Neuronal stem cell (in vitro differentiated cells): Measurements from ENCODE around the gene C1QTNF6.
A peak's percentile ranks its signal among the peaks of the same experiment; 100 is the strongest.

Experiments
- DNase-seq: peaks from one replicate; pipeline ENCODE4 v3.0.0-alpha.2; 2013; ENCODE audit warnings: low spot score
- H2AFZ ChIP-seq: one replicate; pipeline ENCODE4 v1.6.1; 2013; ENCODE audit warnings: mild to moderate bottlenecking, low read length, inconsistent platforms
- H2AK5ac ChIP-seq: 2 replicates; pipeline ENCODE4 v1.6.1; 2013; ENCODE audit warnings: low read depth, mild to moderate bottlenecking, inconsistent platforms, low read length, moderate library complexity, mixed read lengths
- H2BK120ac ChIP-seq: 2 replicates; pipeline ENCODE4 v1.6.1; 2013; ENCODE audit warnings: low read depth, mild to moderate bottlenecking, inconsistent platforms, low read length, moderate library complexity, mixed read lengths
- H2BK12ac ChIP-seq: one replicate; pipeline ENCODE4 v1.6.1; 2013; ENCODE audit warnings: low read length, inconsistent platforms
- H2BK15ac ChIP-seq: 2 replicates; pipeline ENCODE4 v1.6.1; 2013; ENCODE audit warnings: mild to moderate bottlenecking, low read length, inconsistent platforms, mixed read lengths
- H2BK5ac ChIP-seq: one replicate; pipeline ENCODE4 v1.6.1; 2013; ENCODE audit warnings: inconsistent platforms, mild to moderate bottlenecking, low read length, moderate library complexity
- H3K14ac ChIP-seq: one replicate; pipeline ENCODE4 v1.6.1; 2013; ENCODE audit warnings: low read length, inconsistent platforms
- H3K18ac ChIP-seq: 2 replicates; pipeline ENCODE4 v1.6.1; 2013; ENCODE audit warnings: low read length, inconsistent platforms
- H3K23ac ChIP-seq: 2 replicates; pipeline ENCODE4 v1.6.1; 2013; ENCODE audit warnings: low read depth, mild to moderate bottlenecking, mixed read lengths, low read length, inconsistent platforms; ENCODE audit not compliant: poor library complexity
- H3K27ac ChIP-seq: replicated peaks from 3 replicates; pipeline ENCODE4 v1.5.1; 2013; ENCODE audit warnings: low read length, inconsistent platforms
- H3K27me3 ChIP-seq, 3 experiments: 2 replicates each; pipeline ENCODE4 v1.6.1; 2013; ENCODE audit warnings: low read length in 3 of 3, mild to moderate bottlenecking in 2 of 3, inconsistent platforms in 1 of 3, low read depth in 1 of 3, mixed read lengths in 1 of 3, moderate library complexity in 1 of 3; ENCODE audit not compliant: control insufficient read depth in 3 of 3, insufficient read depth in 3 of 3
- H3K36me3 ChIP-seq, 2 donors: replicated peaks in 1 of 2; 2 replicates each; pipeline ENCODE4 v1.6.1; 2013; ENCODE audit warnings: low read length in 2 of 2; ENCODE audit not compliant: control insufficient read depth in 2 of 2, insufficient read depth in 2 of 2
- H3K4ac ChIP-seq: 2 replicates; pipeline ENCODE4 v1.6.1; 2013; ENCODE audit warnings: inconsistent platforms, mild to moderate bottlenecking, low read length, moderate library complexity
- H3K4me1 ChIP-seq, 2 donors: 1 replicate in 1 of 2; 2 replicates in 1 of 2; pipeline ENCODE4 v1.6.1; 2013; ENCODE audit warnings: low read length in 2 of 2, low read depth in 1 of 2; ENCODE audit not compliant: control insufficient read depth in 2 of 2, insufficient read depth in 1 of 2
- H3K4me2 ChIP-seq: one replicate; pipeline ENCODE4 v1.6.1; 2013; ENCODE audit warnings: mild to moderate bottlenecking, low read length, inconsistent platforms; ENCODE audit not compliant: insufficient read depth, poor library complexity, severe bottlenecking
- H3K4me3 ChIP-seq, 2 donors: 2 replicates each; pipeline ENCODE4 v1.5.1; 2013; ENCODE audit warnings: low read length in 2 of 2, mild to moderate bottlenecking in 2 of 2, inconsistent platforms in 1 of 2, moderate library complexity in 1 of 2
- H3K79me1 ChIP-seq: one replicate; pipeline ENCODE4 v1.6.1; 2013; ENCODE audit warnings: low read depth, mild to moderate bottlenecking, inconsistent platforms, low read length, moderate library complexity
- H3K9ac ChIP-seq: one replicate; pipeline ENCODE4 v1.6.1; 2013; ENCODE audit warnings: mild to moderate bottlenecking, low read depth, low read length, inconsistent platforms; ENCODE audit not compliant: poor library complexity
- H3K9me3 ChIP-seq, 2 donors: replicated peaks in 1 of 2; 2 replicates each; pipeline versions ENCODE3 to v1.6.1; 2013; ENCODE audit warnings: low read length in 2 of 2, mild to moderate bottlenecking in 2 of 2, inconsistent platforms in 1 of 2, low read depth in 1 of 2, mixed read lengths in 1 of 2, moderate library complexity in 1 of 2; ENCODE audit not compliant: control insufficient read depth in 2 of 2, insufficient read depth in 1 of 2
- H4K8ac ChIP-seq: one replicate; pipeline ENCODE4 v1.6.1; 2013; ENCODE audit warnings: low read depth, mild to moderate bottlenecking, inconsistent platforms, low read length, moderate library complexity
- H4K91ac ChIP-seq: one replicate; pipeline ENCODE4 v1.6.1; 2013; ENCODE audit warnings: low read length, low read depth, mild to moderate bottlenecking, inconsistent platforms; ENCODE audit not compliant: poor library complexity
- WGBS, 2 donors: extraction: QIAGEN DNeasy Blood & Tissue Kit; methylation state at CpG; one replicate each; pipeline ENCODE4 v1.1.7; 2013; ENCODE audit warnings: missing lambda C conversion rate in 2 of 2, mixed read lengths in 1 of 2; ENCODE audit not compliant: insufficient read length in 2 of 2, insufficient replicate concordance in 1 of 2; ENCODE audit errors: extremely low coverage in 2 of 2; 5-methylcytosine and 5-hydroxymethylcytosine counted together

Gene C1QTNF6

DNA sequence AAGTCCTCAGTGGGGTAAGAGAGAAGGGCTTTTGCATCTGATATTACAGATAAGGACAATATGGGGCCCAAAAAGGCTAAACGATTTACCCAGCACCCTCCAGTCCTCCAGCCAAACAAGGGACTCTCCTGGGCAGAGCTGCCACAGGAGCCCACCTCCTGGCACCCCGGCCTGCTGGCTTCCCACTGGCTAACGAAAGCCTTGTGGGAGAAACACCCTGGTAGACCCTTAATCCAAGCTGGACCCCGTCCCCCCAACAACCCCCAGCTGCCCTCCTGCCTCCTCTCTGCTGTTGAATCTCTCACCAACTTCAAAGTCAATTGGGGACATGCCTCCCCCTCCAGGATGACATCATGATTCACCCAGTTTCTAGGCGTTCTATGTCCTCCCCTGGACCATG is 10.8 kb downstream of the C1QTNF6 start:
- H4K8ac ChIP-seq, result no peak overlapping the region
- DNase-seq, result no peak
- no peak overlapping the region for H2AK5ac ChIP-seq
- no peak overlapping the region for H2BK15ac ChIP-seq
- no peak overlapping the region for H2BK12ac ChIP-seq
- no peak overlapping the region for H3K14ac ChIP-seq
- no peak overlapping the region for H3K4me2 ChIP-seq
- H3K4me1 ChIP-seq, result peaks cover 12 to 13% of the 10 kb centered on the region in 2 donors
- H2AFZ ChIP-seq, result no peak overlapping the region
- H3K18ac ChIP-seq, result no peak overlapping the region
- H3K79me1 ChIP-seq, result no peaks in the 10 kb centered on the region
- H2BK5ac ChIP-seq, result no peak overlapping the region
- H3K4me3 ChIP-seq, result no peak overlapping the region
- no peaks in the 10 kb centered on the region for H3K27me3 ChIP-seq
- H3K4ac ChIP-seq, result no peak overlapping the region
- H3K27ac ChIP-seq, result no peak overlapping the region
- peaks cover 0 to 27% of the 10 kb centered on the region in 2 donors for H3K36me3 ChIP-seq
- no peak overlapping the region for H2BK120ac ChIP-seq
- H3K23ac ChIP-seq, result no peak overlapping the region
- no peak overlapping the region for H3K9ac ChIP-seq
- H3K9me3 ChIP-seq, result no peaks in the 10 kb centered on the region
- no peak overlapping the region for H4K91ac ChIP-seq
- no CpG with 5 or more reads among the region's 5 CpGs for WGBS, 2 donors

DNA sequence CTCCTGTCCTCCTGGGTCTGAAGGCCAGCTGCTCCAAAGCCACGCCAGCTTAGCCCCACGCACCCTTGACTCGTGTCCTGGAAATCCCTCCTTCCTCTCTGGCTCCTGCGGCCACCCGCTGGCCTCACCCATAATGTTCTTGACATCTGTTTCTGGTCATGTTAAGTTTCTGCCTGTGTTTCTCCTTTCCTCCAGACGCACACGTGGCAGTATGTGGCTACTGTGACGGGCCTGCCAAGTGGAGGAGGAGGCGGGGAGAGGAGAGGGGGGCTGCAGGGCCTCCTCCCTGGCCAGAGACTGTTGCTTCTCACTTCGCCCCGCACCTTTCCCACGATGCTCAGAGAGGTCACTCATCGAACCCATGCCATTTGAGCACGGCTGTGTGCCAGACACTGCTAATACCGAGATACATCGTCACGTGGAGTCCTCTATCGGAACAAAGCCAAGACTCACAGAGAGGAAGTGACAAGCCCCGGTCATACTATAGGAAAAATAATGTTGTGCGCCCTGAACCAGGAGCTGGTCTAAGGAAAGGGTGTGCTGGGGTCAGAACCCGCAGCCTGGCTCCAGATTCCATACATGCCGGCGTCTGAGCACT is 11.5 kb downstream of the C1QTNF6 start:
- Histone ChIP-seq H2AFZ (no peak overlapping the region), H2BK5ac (no peak overlapping the region), H2BK15ac (no peak overlapping the region), H3K4me3 (no peak overlapping the region), H4K91ac (no peak overlapping the region), H3K18ac (peak overlapping the region; percentile 77), H3K4me1 (peaks cover 12 to 13% of the 10 kb centered on the region in 2 donors), H3K9me3 (no peaks in the 10 kb centered on the region), H3K4me2 (no peak overlapping the region), H3K36me3 (peaks cover 0 to 20% of the 10 kb centered on the region in 2 donors), H3K4ac (no peak overlapping the region), H3K14ac (peak overlapping the region; percentile 66), H2BK120ac (no peak overlapping the region), H4K8ac (no peak overlapping the region), H3K27ac (no peak overlapping the region), H3K79me1 (no peaks in the 10 kb centered on the region), H2AK5ac (no peak overlapping the region), H3K27me3 (no peaks in the 10 kb centered on the region), H3K9ac (no peak overlapping the region), H3K23ac (no peak overlapping the region), H2BK12ac (no peak overlapping the region)
- WGBS, 2 donors, result no CpG with 5 or more reads among the region's 23 CpGs
- no peak for DNase-seq

DNA sequence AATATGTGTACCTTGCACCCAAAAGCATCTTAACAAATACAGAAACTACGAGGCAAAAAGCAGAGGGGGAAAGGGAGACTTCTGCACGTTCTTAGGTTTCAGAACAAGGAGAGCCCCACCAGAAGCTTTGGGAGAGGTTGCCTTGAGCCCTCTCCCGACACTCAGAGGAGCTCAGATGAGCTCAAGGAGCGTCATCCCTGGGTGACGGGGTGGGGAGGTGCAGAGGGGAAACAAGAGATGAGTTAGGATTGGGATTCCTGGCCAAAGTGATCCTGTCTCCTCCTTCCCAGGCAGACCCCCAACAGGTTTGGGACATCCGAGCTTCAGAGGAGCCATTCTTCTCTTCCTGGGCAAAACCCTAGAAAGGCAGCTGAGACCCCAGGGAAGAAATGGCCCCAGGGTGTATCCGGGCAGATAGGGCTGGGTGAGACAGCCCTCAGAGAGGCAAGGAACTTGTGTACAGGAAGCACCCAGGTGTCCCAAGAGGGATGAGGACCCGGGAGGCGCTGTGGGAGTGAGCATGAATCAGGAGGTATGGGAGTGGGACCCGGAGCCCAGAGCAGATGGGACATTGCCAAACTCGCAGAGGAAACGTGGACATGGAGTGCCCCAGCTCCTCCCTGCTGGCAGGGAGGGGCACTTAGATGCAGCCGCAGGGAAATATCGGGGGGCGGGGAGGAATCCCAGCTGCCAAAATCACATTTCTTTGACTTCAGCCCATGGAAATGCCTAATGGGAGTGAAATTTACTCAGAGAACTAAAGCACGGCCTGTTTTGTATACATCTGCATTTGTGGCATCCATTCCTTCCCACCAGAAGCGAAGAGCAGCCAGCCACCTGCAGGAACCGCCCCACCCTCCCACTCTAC is 12.4 kb downstream of the C1QTNF6 start:
- no peaks in the 10 kb centered on the region for H3K79me1 ChIP-seq
- H3K4me3 ChIP-seq, result no peak overlapping the region
- no peak overlapping the region for H2BK120ac ChIP-seq
- no peak overlapping the region for H3K4me2 ChIP-seq
- H2BK15ac ChIP-seq, result peak overlapping the region; percentile 52
- H3K4ac ChIP-seq, result no peak overlapping the region
- peaks cover 0 to 11% of the 10 kb centered on the region in 2 donors for H3K36me3 ChIP-seq
- H2BK12ac ChIP-seq, result no peak overlapping the region
- H2AK5ac ChIP-seq, result peak overlapping the region; percentile 9
- no CpG with 5 or more reads among the region's 18 CpGs for WGBS, 2 donors
- no peak overlapping the region for H3K9ac ChIP-seq
- peaks cover 12 to 13% of the 10 kb centered on the region in 2 donors for H3K4me1 ChIP-seq
- H2BK5ac ChIP-seq, result no peak overlapping the region
- no peak overlapping the region for H3K23ac ChIP-seq
- H3K27me3 ChIP-seq, result no peaks in the 10 kb centered on the region
- H4K91ac ChIP-seq, result no peak overlapping the region
- H3K27ac ChIP-seq, result no peak overlapping the region
- H3K9me3 ChIP-seq, result no peaks in the 10 kb centered on the region
- no peak for DNase-seq
- H2AFZ ChIP-seq, result no peak overlapping the region
- H3K14ac ChIP-seq, result peak overlapping the region; percentile 15
- no peak overlapping the region for H4K8ac ChIP-seq
- H3K18ac ChIP-seq, result peak overlapping the region; percentile 23

DNA sequence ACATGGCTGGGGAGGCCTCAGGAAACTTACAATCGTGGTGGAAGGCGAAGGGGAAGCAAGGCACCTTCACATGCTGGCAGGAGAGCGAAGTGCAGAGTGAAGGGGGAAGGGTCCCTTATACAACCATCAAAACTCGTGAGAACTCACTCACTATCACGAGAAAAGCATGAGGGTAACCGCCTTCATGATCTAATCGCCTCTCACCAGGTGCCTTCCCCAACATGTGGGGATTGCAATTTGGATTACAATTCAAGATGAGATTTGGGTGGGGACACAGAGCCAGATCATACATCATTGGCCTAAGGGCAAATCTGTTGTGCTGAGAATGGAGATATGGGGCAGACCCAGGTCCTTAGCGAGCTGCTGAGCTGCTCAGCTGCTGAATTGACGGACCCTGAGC is 13.1 kb downstream of the C1QTNF6 start:
- Histone ChIP-seq H3K14ac (no peak overlapping the region), H2BK12ac (no peak overlapping the region), H3K4me2 (no peak overlapping the region), H2BK15ac (no peak overlapping the region), H3K4ac (no peak overlapping the region), H3K9ac (no peak overlapping the region), H3K27ac (no peak overlapping the region), H3K4me1 (peaks cover 12 to 13% of the 10 kb centered on the region in 2 donors), H3K18ac (no peak overlapping the region), H2BK5ac (no peak overlapping the region), H3K9me3 (no peaks in the 10 kb centered on the region), H4K8ac (no peak overlapping the region), H3K4me3 (no peak overlapping the region), H3K79me1 (no peaks in the 10 kb centered on the region), H2BK120ac (no peak overlapping the region), H2AK5ac (no peak overlapping the region), H3K23ac (no peak overlapping the region), H3K27me3 (no peaks in the 10 kb centered on the region), H4K91ac (no peak overlapping the region), H3K36me3 (peaks cover 0 to 5% of the 10 kb centered on the region in 2 donors), H2AFZ (no peak overlapping the region)
- no CpG with 5 or more reads among the region's 9 CpGs for WGBS, 2 donors
- no peak for DNase-seq
